Sigmoid colon (tissue), 7 donors: Measurements from ENCODE around the gene SDR42E1. TPM values are rescaled to one million over a fixed set of nuclear protein-coding genes. Genes with fewer than 3 reads are reported as not detected.

Experiments
- DNase-seq: peaks from one replicate; pipeline ENCODE4 v3.0.0-alpha.2; 2019
- H3K27ac ChIP-seq, 4 donors: fragments of 200-600 bp; sonication (generic); one replicate each; pipeline ENCODE4 v1.5.1; 2016 to 2019; ENCODE audit warnings: mild to moderate bottlenecking in 1 of 4
- H3K27me3 ChIP-seq, 3 donors: fragments of 200-600 bp; sonication (generic); one replicate each; pipeline ENCODE4 v1.5.1; 2019; ENCODE audit warnings: mild to moderate bottlenecking in 1 of 3
- H3K36me3 ChIP-seq, 4 donors: fragments of 200-600 bp; sonication (generic); one replicate each; pipeline ENCODE4 v1.5.1; 2016 to 2019
- H3K4me1 ChIP-seq, 4 donors: fragments of 200-600 bp; sonication (generic); one replicate each; pipeline ENCODE4 v1.5.1; 2017 to 2019
- H3K4me3 ChIP-seq, 4 donors: fragments of 200-600 bp; sonication (generic); one replicate each; pipeline ENCODE4 v1.5.1; 2017 to 2019; ENCODE audit warnings: mild to moderate bottlenecking in 2 of 4, moderate library complexity in 1 of 4
- H3K9me3 ChIP-seq, 4 donors: fragments of 200-600 bp in 3 of 4; sonication (generic) in 3 of 4; one replicate each; pipeline versions ENCODE4 v1.5.1 to v1.6.1; 2013 to 2019
- CTCF ChIP-seq, 4 experiments: fragments of 450-650 bp in 3 of 4; fragments of 200-600 bp in 1 of 4; IDR thresholded peaks; one replicate each; pipeline ENCODE4 v1.5.1; 2016 to 2019; ENCODE audit warnings: antibody characterized with exemption in 4 of 4, mild to moderate bottlenecking in 3 of 4, moderate library complexity in 2 of 4
- EP300 ChIP-seq, 4 donors: sonication (generic); formaldehyde crosslinking; IDR thresholded peaks; one replicate each; pipeline ENCODE4 v1.6.1; 2017; ENCODE audit warnings: antibody characterized with exemption in 4 of 4
- POLR2A ChIP-seq, 2 donors: fragments of 450-650 bp; IDR thresholded peaks; one replicate each; pipeline ENCODE4 v1.6.1; 2016; ENCODE audit warnings: antibody characterized with exemption in 2 of 2, mild to moderate bottlenecking in 2 of 2, moderate library complexity in 2 of 2
- POLR2AphosphoS5 ChIP-seq, 4 donors: sonication (generic); formaldehyde crosslinking; IDR thresholded peaks; one replicate each; pipeline ENCODE4 v1.6.1; 2017; ENCODE audit warnings: antibody characterized with exemption in 4 of 4
- WGBS, 2 donors: extraction: QIAGEN DNeasy Blood & Tissue Kit; methylation state at CpG; one replicate each; pipeline ENCODE4 v1.1.7; 2013; 5-methylcytosine and 5-hydroxymethylcytosine counted together
- intact Hi-C: fragments of 100-400 bp; cut with DNase I; formaldehyde crosslinking; loops from one replicate; pipeline ENCODE4 v1.15.1; 2023
- polyA plus RNA-seq, 3 donors: library from polyadenylated mRNA; stranded (reverse); fragments of 200-250 nt; gene quantifications; one replicate each; pipeline ENCODE4 v1.2.3, GENCODE V29; 2013
- total RNA-seq, 4 donors: library from RNA; depleted of rRNA; stranded (reverse); fragments of >200 nt; gene quantifications; one replicate each; pipeline ENCODE4 v1.1.0, GENCODE V29; 2016
- donor health status: healthy with polysubstance abuse.
- donor health status: Bipolar disorder and iron deficiency.
- donor health status: healthy.

Gene SDR42E1
- total and polyA plus RNA-seq, 7 donors = 0.49 to 3.2 (median 1.7) TPM

- H3K4me1 ChIP-seq = peaks cover 0 to 11% (median 5%) of the 10 kb centered on the region in 4 donors
- intact Hi-C loops = loop anchor here (2.0 kb wide), 1 partner anchor 290 kb away; no protein-coding TSS in a partner anchor
- no peaks in the 10 kb centered on the region for H3K9me3 ChIP-seq
- H3K27me3 ChIP-seq = no peaks in the 10 kb centered on the region
- TF ChIP-seq POLR2A (IDR thresholded peaks at IDR 0.05) (no peak), CTCF (IDR thresholded peaks at IDR 0.05) (peak in 3 of 4 experiments; percentile 24 to 40 (median 35))
- H3K4me3 ChIP-seq = no peak overlapping the region
- H3K27ac ChIP-seq = no peak overlapping the region
- no peak for DNase-seq
- H3K36me3 ChIP-seq = no peaks in the 10 kb centered on the region
- WGBS, 2 donors = 27 to 62% methylated on average over 3 of the region's 3 CpGs
Observed at GRCh38 chr16:81940781-81941560, 70.3 kb downstream of the SDR42E1 start.

DNA sequence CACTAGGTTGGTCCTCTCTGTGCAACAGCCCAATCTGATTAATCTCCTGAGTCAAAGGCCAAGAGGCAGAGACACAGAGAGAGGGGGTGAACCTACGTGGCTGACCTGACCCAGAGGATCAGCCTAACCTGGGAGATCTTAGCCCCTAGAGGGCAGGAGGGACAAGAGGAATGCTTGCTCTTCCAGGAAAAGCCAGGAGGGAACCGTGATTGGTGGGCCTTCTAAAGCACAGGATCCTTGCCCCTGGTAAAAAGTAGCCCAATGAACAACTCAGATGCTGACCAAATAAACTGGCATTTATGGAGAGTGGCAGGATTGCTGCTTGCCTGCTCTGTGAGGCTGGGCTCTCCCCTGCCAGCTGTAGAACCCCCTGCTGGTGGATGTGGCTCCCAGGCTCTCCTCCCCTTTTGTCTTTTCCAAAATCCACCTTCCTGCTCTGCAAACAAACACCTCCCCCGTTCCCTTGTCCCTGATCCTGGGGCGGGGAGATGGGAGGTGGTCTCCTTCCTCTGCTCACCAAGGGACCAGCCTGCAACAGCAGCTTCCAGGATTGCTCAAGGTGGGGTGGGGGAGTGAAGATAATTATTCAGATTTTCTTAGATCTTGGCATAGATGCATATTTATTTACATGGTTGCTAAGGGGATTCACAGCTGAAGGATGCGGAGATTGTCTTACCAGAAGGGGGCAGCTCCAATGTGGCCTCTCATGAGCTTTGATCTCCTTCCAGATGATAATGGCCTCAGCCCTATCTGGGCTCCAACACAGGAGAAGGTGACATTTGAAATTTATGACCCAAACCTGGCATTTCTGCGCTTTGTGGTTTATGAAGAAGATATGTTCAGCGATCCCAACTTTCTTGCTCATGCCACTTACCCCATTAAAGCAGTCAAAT lies 71.9 kb downstream of the SDR42E1 start:
- H3K4me3 ChIP-seq = no peak overlapping the region
- peaks cover 0 to 11% (median 5%) of the 10 kb centered on the region in 4 donors for H3K4me1 ChIP-seq
- no peak for DNase-seq
- no peaks in the 10 kb centered on the region for H3K27me3 ChIP-seq
- no peak overlapping the region for H3K27ac ChIP-seq
- TF ChIP-seq CTCF (IDR thresholded peaks at IDR 0.05) = no peak
- no peak for TF ChIP-seq EP300 (IDR thresholded peaks at IDR 0.05)
- TF ChIP-seq POLR2A (IDR thresholded peaks at IDR 0.05) = no peak
- no peak for TF ChIP-seq POLR2AphosphoS5 (IDR thresholded peaks at IDR 0.05)
- H3K36me3 ChIP-seq = no peaks in the 10 kb centered on the region
- intact Hi-C loops = loop anchor here (2.0 kb wide), 1 partner anchor 291 kb away; no protein-coding TSS in a partner anchor
- WGBS, 2 donors = 54 to 87% methylated on average over 7 of the region's 7 CpGs
- no peaks in the 10 kb centered on the region for H3K9me3 ChIP-seq

Other genes starting within 250 kb of the SDR42E1 start
- gene PLCG2, start 232.2 kb downstream of the SDR42E1 start, total RNA-seq = 1 to 10 TPM; 2.4 to 8.0 (median 3.8) TPM
- 10 to 100 TPM in 1 of 3 donors, 1 to 10 TPM in 2; 1.6 to 24.8 (median 1.8) TPM for gene PLCG2, start 232.2 kb downstream of the SDR42E1 start, polyA plus RNA-seq
- gene HSD17B2, start 23.8 kb upstream of the SDR42E1 start, total RNA-seq = not detected
- gene HSD17B2, start 23.8 kb upstream of the SDR42E1 start, polyA plus RNA-seq = 10 to 100 TPM; 27.3 to 46.0 (median 32.4) TPM
- gene MPHOSPH6, start 158.8 kb upstream of the SDR42E1 start, total RNA-seq = 10 to 100 TPM; 20.0 to 39.1 (median 27.8) TPM
- 10 to 100 TPM; 25.8 to 35.8 (median 27.5) TPM for gene MPHOSPH6, start 158.8 kb upstream of the SDR42E1 start, polyA plus RNA-seq